Thyroid gland (tissue), 4 donors: Measurements from ENCODE around the gene RIT2. TPM values are rescaled to one million over a fixed set of nuclear protein-coding genes. Genes with fewer than 3 reads are reported as not detected.

Experiments used
- DNase-seq, 2 donors: peaks; one replicate each; pipeline ENCODE4 v3.0.0-alpha.2; 2019
- H3K27ac ChIP-seq, 3 donors: fragments of 200-600 bp; sonication (generic); 1 replicate in 2 of 3; 2 replicates in 1 of 3; pipeline ENCODE4 v1.5.1; 2016 to 2019; ENCODE audit warnings: mild to moderate bottlenecking in 1 of 3, moderate library complexity in 1 of 3
- H3K27me3 ChIP-seq: fragments of 200-600 bp; sonication (generic); one replicate; pipeline ENCODE4 v1.5.1; 2019
- H3K36me3 ChIP-seq, 2 donors: fragments of 200-600 bp; sonication (generic); one replicate each; pipeline ENCODE4 v1.5.1; 2016 to 2019
- H3K4me1 ChIP-seq, 2 donors: fragments of 200-600 bp; sonication (generic); one replicate each; pipeline ENCODE4 v1.5.1; 2017 to 2019
- H3K4me3 ChIP-seq, 3 donors: fragments of 200-600 bp; sonication (generic); replicated peaks in 1 of 3; 1 replicate in 2 of 3; 2 replicates in 1 of 3; pipeline ENCODE4 v1.5.1; 2016; ENCODE audit warnings: mild to moderate bottlenecking in 1 of 3
- H3K9me3 ChIP-seq: fragments of 200-600 bp; sonication (generic); one replicate; pipeline ENCODE4 v1.5.1; 2017
- CTCF ChIP-seq, 6 experiments: fragments of 200-600 bp in 3 of 6; fragments of 450-650 bp in 3 of 6; sonication (generic) in 3 of 6; IDR thresholded peaks; one replicate each; pipeline ENCODE4 v1.5.1; 2016 to 2019; ENCODE audit warnings: antibody characterized with exemption in 6 of 6, mild to moderate bottlenecking in 2 of 6, inconsistent platforms in 1 of 6, moderate library complexity in 1 of 6
- POLR2A ChIP-seq, 2 donors: fragments of 450-650 bp; IDR thresholded peaks; one replicate each; pipeline ENCODE4 v1.6.1; 2017; ENCODE audit warnings: antibody characterized with exemption in 2 of 2, mild to moderate bottlenecking in 2 of 2, moderate library complexity in 1 of 2
- WGBS, 2 donors: methylation state at CpG; one replicate each; pipeline ENCODE4 v1.1.5; 2017; 5-methylcytosine and 5-hydroxymethylcytosine counted together
- intact Hi-C: fragments of 100-400 bp; cut with DNase I; formaldehyde crosslinking; loops from one replicate; pipeline ENCODE4 v1.15.1; 2023
- total RNA-seq, 4 donors: library from RNA; depleted of rRNA; stranded (reverse); fragments of >200 nt; gene quantifications; one replicate each; pipeline ENCODE4 v1.2.3, GENCODE V29; 2016

RIT2 gene
- total RNA-seq, 4 donors from 2014 or later: not detected

- Histone ChIP-seq H3K36me3 (no peaks in the 10 kb centered on the region), H3K4me1 (no peaks in the 10 kb centered on the region), H3K27ac (no peak overlapping the region), H3K4me3 (no peak overlapping the region), H3K27me3 (no peaks in the 10 kb centered on the region), H3K9me3 (no peaks in the 10 kb centered on the region)
- intact Hi-C loops: no loop called here
- TF ChIP-seq POLR2A (IDR thresholded peaks at IDR 0.05) (no peak), CTCF (IDR thresholded peaks at IDR 0.05) (no peak)
- no peak for DNase-seq
Measured at GRCh38 chr18:42792731-42793130, 322.8 kb downstream of the RIT2 start.

GRCh38 chr18:42784632-42785031 lies 330.9 kb downstream of the RIT2 start:
- intact Hi-C loops: no loop called here
- no peak overlapping the region for H3K27ac ChIP-seq
- WGBS, 2 donors: 78 to 91% methylated on average over 2 of the region's 2 CpGs
- DNase-seq: no peak
- TF ChIP-seq CTCF (IDR thresholded peaks at IDR 0.05) (no peak), POLR2A (IDR thresholded peaks at IDR 0.05) (no peak)
- no peaks in the 10 kb centered on the region for H3K27me3 ChIP-seq
- no peaks in the 10 kb centered on the region for H3K36me3 ChIP-seq
- no peaks in the 10 kb centered on the region for H3K4me1 ChIP-seq
- H3K4me3 ChIP-seq: no peak overlapping the region
- H3K9me3 ChIP-seq: no peaks in the 10 kb centered on the region

- DNase-seq: no peak
- no peaks in the 10 kb centered on the region for H3K4me1 ChIP-seq
- no peak for TF ChIP-seq CTCF (IDR thresholded peaks at IDR 0.05)
- no peak for TF ChIP-seq POLR2A (IDR thresholded peaks at IDR 0.05)
- no peaks in the 10 kb centered on the region for H3K36me3 ChIP-seq
- H3K27ac ChIP-seq: no peak overlapping the region
- WGBS, 2 donors: 82 to 84% methylated on average over 4 of the region's 4 CpGs
- no peaks in the 10 kb centered on the region for H3K27me3 ChIP-seq
- H3K4me3 ChIP-seq: no peak overlapping the region
- intact Hi-C loops: no loop called here
- H3K9me3 ChIP-seq: no peaks in the 10 kb centered on the region
Measured at GRCh38 chr18:42782929-42783328, 332.6 kb downstream of the RIT2 start.

- intact Hi-C loops: no loop called here
- Histone ChIP-seq H3K4me3 (no peak overlapping the region), H3K27me3 (no peaks in the 10 kb centered on the region), H3K4me1 (no peaks in the 10 kb centered on the region), H3K27ac (no peak overlapping the region), H3K9me3 (no peaks in the 10 kb centered on the region), H3K36me3 (no peaks in the 10 kb centered on the region)
- WGBS, 2 donors: 76 to 85% methylated on average over 5 of the region's 5 CpGs
- TF ChIP-seq POLR2A (IDR thresholded peaks at IDR 0.05): no peak
- DNase-seq: no peak
Measured at GRCh38 chr18:42781298-42781815, 334.1 kb downstream of the RIT2 start.

GRCh38 chr18:42780171-42780570 lies 335.3 kb downstream of the RIT2 start:
- intact Hi-C loops: no loop called here
- no peaks in the 10 kb centered on the region for H3K4me1 ChIP-seq
- H3K36me3 ChIP-seq: no peaks in the 10 kb centered on the region
- no peaks in the 10 kb centered on the region for H3K9me3 ChIP-seq
- no peak overlapping the region for H3K4me3 ChIP-seq
- H3K27me3 ChIP-seq: no peaks in the 10 kb centered on the region
- TF ChIP-seq CTCF (IDR thresholded peaks at IDR 0.05) (no peak), POLR2A (IDR thresholded peaks at IDR 0.05) (no peak)
- no peak overlapping the region for H3K27ac ChIP-seq
- no peak for DNase-seq
